Neural progenitor cell (in vitro differentiated cells): ENCODE measurements around the gene TSEN54. TPM values are rescaled to one million over a fixed set of nuclear protein-coding genes. Genes with fewer than 3 reads are reported as not detected.
A peak's percentile ranks its signal among the peaks of the same experiment; 100 is the strongest.

ENCODE experiments used
- DNase-seq: peaks from one replicate; pipeline ENCODE4 v3.0.0-alpha.2; 2016; ENCODE audit warnings: low spot score
- H2AFZ ChIP-seq: fragments of 200-600 bp; sonication (generic); replicated peaks from 2 replicates; pipeline ENCODE4 v1.6.1; 2016; ENCODE audit warnings: antibody characterized with exemption
- H3F3A ChIP-seq: fragments of 200-600 bp; sonication (generic); 2 replicates; pipeline ENCODE4 v1.6.1; 2016; ENCODE audit warnings: antibody characterized with exemption, low read depth
- H3K27ac ChIP-seq: fragments of 200-600 bp; sonication (generic); 2 replicates; pipeline ENCODE4 v1.5.1; 2016; ENCODE audit warnings: mild to moderate bottlenecking
- H3K27me3 ChIP-seq: fragments of 200-600 bp; sonication (generic); 2 replicates; pipeline ENCODE4 v1.6.1; 2016; ENCODE audit warnings: mild to moderate bottlenecking, moderate library complexity
- H3K36me3 ChIP-seq: fragments of 200-600 bp; sonication (generic); 2 replicates; pipeline ENCODE4 v1.5.1; 2016
- H3K4me1 ChIP-seq: fragments of 200-600 bp; sonication (generic); 2 replicates; pipeline ENCODE4 v1.6.1; 2016; ENCODE audit warnings: mixed run types
- H3K4me2 ChIP-seq: fragments of 200-600 bp; sonication (generic); 2 replicates; pipeline ENCODE4 v1.6.1; 2016
- H3K4me3 ChIP-seq: fragments of 200-600 bp; sonication (generic); 2 replicates; pipeline ENCODE4 v1.5.1; 2016
- H3K79me2 ChIP-seq: fragments of 200-600 bp; sonication (generic); 2 replicates; pipeline ENCODE4 v1.6.1; 2016; ENCODE audit warnings: low read depth
- H3K9ac ChIP-seq: fragments of 200-600 bp; sonication (generic); 2 replicates; pipeline ENCODE4 v1.6.1; 2016
- H3K9me3 ChIP-seq: fragments of 200-600 bp; sonication (generic); 2 replicates; pipeline ENCODE4 v1.5.1; 2016; ENCODE audit warnings: low read depth
- H4K20me1 ChIP-seq: fragments of 200-600 bp; sonication (generic); 2 replicates; pipeline ENCODE4 v1.6.1; 2016; ENCODE audit warnings: low read depth
- H3K27ac Mint-ChIP-seq: 3 replicates; pipeline ENCODE4 v1.8.0; 2021; ENCODE audit warnings: mixed read lengths
- H3K27me3 Mint-ChIP-seq: 2 replicates; pipeline ENCODE4 v1.8.0; 2022; ENCODE audit warnings: low read depth, mild to moderate bottlenecking, inconsistent platforms, moderate library complexity, mixed read lengths; ENCODE audit not compliant: insufficient read depth
- H3K36me3 Mint-ChIP-seq: 3 replicates; pipeline ENCODE4 v1.8.0; 2021; ENCODE audit warnings: mixed read lengths
- H3K4me1 Mint-ChIP-seq: 3 replicates; pipeline ENCODE4 v1.8.0; 2021; ENCODE audit warnings: mixed read lengths
- H3K4me3 Mint-ChIP-seq: 3 replicates; pipeline ENCODE4 v1.8.0; 2021; ENCODE audit warnings: mild to moderate bottlenecking, moderate library complexity, mixed read lengths
- H3K9me3 Mint-ChIP-seq: 3 replicates; pipeline ENCODE4 v1.8.0; 2020; ENCODE audit warnings: mixed read lengths
- CTCF ChIP-seq: fragments of 200-600 bp; sonication (generic); IDR thresholded peaks from 2 replicates; pipeline ENCODE4 v1.5.1; 2017; ENCODE audit warnings: antibody characterized with exemption, mild to moderate bottlenecking
- EZH2 ChIP-seq: fragments of 200-600 bp; sonication (generic); IDR thresholded peaks from 2 replicates; pipeline ENCODE4 v1.6.1; 2017; ENCODE audit warnings: antibody characterized with exemption, mild to moderate bottlenecking, moderate library complexity
- EZH2phosphoT487 ChIP-seq: fragments of 200-600 bp; sonication (generic); IDR thresholded peaks from 2 replicates; pipeline ENCODE4 v1.6.1; 2017; ENCODE audit warnings: antibody characterized with exemption
- total RNA-seq: library from RNA; depleted of rRNA; stranded (reverse); fragments of >200 nt; gene quantifications from 2 replicates; pipeline ENCODE4 v1.2.3, GENCODE V29; 2015; ENCODE audit warnings: low replicate concordance

The TSEN54 gene
- total RNA-seq, 1 donor from 2014 or later: 20.5 TPM

DNA sequence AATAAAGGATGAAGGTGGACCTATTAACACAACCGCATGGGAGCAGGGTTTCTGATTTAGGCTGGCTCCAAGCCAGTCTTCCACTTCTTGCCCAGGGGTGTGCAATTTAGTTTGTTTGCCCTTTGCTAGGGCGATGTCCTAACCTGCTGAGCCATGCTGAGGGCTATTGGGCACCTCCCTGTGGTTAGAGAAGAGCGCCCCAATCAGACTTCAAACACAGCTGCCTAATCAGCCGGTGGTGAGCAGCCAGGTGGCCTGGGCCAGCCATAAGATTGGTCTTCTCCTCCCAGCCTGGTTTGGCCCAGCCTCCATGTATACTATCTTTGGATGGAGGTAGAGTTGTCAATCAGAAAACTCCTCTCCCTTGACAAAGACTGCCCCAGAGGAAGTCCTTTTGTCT, 44.2 kb upstream of the TSEN54 start:
- H2AFZ ChIP-seq: no peak overlapping the region
- H3K4me3 ChIP-seq: no peak overlapping the region
- Mint-ChIP-seq H3K4me1 (peaks cover 36% of the 10 kb centered on the region), H3K4me3 (no peak overlapping the region), H3K36me3 (peaks cover 18% of the 10 kb centered on the region), H3K9me3 (no peaks in the 10 kb centered on the region), H3K27me3 (no peaks in the 10 kb centered on the region), H3K27ac (no peak overlapping the region)
- no peak for TF ChIP-seq EZH2
- no peak for TF ChIP-seq EZH2phosphoT487
- TF ChIP-seq CTCF: no peak
- no peaks in the 10 kb centered on the region for H3K9me3 ChIP-seq
- no peak overlapping the region for H3K9ac ChIP-seq
- peaks cover 6% of the 10 kb centered on the region for H3F3A ChIP-seq
- no peaks in the 10 kb centered on the region for H3K36me3 ChIP-seq
- peaks cover 16% of the 10 kb centered on the region for H3K4me1 ChIP-seq
- H4K20me1 ChIP-seq: peaks cover 11% of the 10 kb centered on the region
- H3K27ac ChIP-seq: no peak overlapping the region
- H3K27me3 ChIP-seq: no peaks in the 10 kb centered on the region
- DNase-seq: no peak
- no peaks in the 10 kb centered on the region for H3K79me2 ChIP-seq
- H3K4me2 ChIP-seq: no peak overlapping the region

- Histone ChIP-seq H3K4me3 (no peak overlapping the region), H3K27ac (no peak overlapping the region), H3K79me2 (no peaks in the 10 kb centered on the region), H3F3A (peaks cover 8% of the 10 kb centered on the region), H2AFZ (no peak overlapping the region), H3K4me2 (no peak overlapping the region), H3K27me3 (no peaks in the 10 kb centered on the region), H4K20me1 (peaks cover 10% of the 10 kb centered on the region), H3K4me1 (peaks cover 17% of the 10 kb centered on the region), H3K36me3 (no peaks in the 10 kb centered on the region), H3K9ac (no peak overlapping the region), H3K9me3 (no peaks in the 10 kb centered on the region)
- Mint-ChIP-seq H3K4me1 (peaks cover 42% of the 10 kb centered on the region), H3K9me3 (no peaks in the 10 kb centered on the region), H3K36me3 (peaks cover 16% of the 10 kb centered on the region), H3K27ac (no peak overlapping the region), H3K4me3 (no peak overlapping the region), H3K27me3 (no peaks in the 10 kb centered on the region)
- DNase-seq: no peak
- TF ChIP-seq CTCF (no peak), EZH2 (no peak), EZH2phosphoT487 (no peak)
Observed at GRCh38 chr17:75473246-75473645, 43.1 kb upstream of the TSEN54 start.

GRCh38 chr17:75474736-75475135, 41.6 kb upstream of the TSEN54 start:
- peaks cover 16% of the 10 kb centered on the region for H3K36me3 Mint-ChIP-seq
- no peaks in the 10 kb centered on the region for H3K36me3 ChIP-seq
- TF ChIP-seq EZH2 (no peak), EZH2phosphoT487 (no peak), CTCF (no peak)
- no peak for DNase-seq
- H4K20me1 ChIP-seq: peaks cover 8% of the 10 kb centered on the region
- peaks cover 16% of the 10 kb centered on the region for H3F3A ChIP-seq
- H3K9ac ChIP-seq: no peak overlapping the region
- H3K4me3 ChIP-seq: no peak overlapping the region
- peaks cover 10% of the 10 kb centered on the region for H3K79me2 ChIP-seq
- no peaks in the 10 kb centered on the region for H3K9me3 ChIP-seq
- H3K27me3 Mint-ChIP-seq: no peaks in the 10 kb centered on the region
- no peak overlapping the region for H3K4me2 ChIP-seq
- H3K9me3 Mint-ChIP-seq: no peaks in the 10 kb centered on the region
- H3K27me3 ChIP-seq: no peaks in the 10 kb centered on the region
- H3K4me1 ChIP-seq: peaks cover 28% of the 10 kb centered on the region
- H2AFZ ChIP-seq: no peak overlapping the region
- peak overlapping the region; percentile 90 for H3K27ac Mint-ChIP-seq
- no peak overlapping the region for H3K27ac ChIP-seq
- peaks cover 52% of the 10 kb centered on the region for H3K4me1 Mint-ChIP-seq
- H3K4me3 Mint-ChIP-seq: peak overlapping the region; percentile 66
